IMR-90 (cell line): ENCODE measurements around the gene DYNLT2B.

ENCODE experiments used
- CTCF ChIP-seq: conservative IDR thresholded peaks from 2 replicates; pipeline ENCODE4 v1.5.1; 2012; ENCODE audit warnings: mild to moderate bottlenecking, low read depth, low read length, improper control_type of control experiment
- POLR2A ChIP-seq: IDR thresholded peaks from 2 replicates; pipeline ENCODE4 v1.6.1; 2012; ENCODE audit warnings: mild to moderate bottlenecking, low read depth, low read length
- RCOR1 ChIP-seq: IDR thresholded peaks from 2 replicates; pipeline ENCODE4 v1.6.1; 2012; ENCODE audit warnings: mild to moderate bottlenecking, low read length, improper control_type of control experiment; ENCODE audit not compliant: insufficient replicate concordance
- SMC3 ChIP-seq: fragments of 150-350 bp; IDR thresholded peaks from 2 replicates; pipeline ENCODE4 v1.6.1; 2016; ENCODE audit warnings: low read depth, mild to moderate bottlenecking, antibody characterized with exemption, low read length, moderate library complexity
- TF ChIP-seq, protein P1 (sequence below): fragments of 150-350 bp; IDR thresholded peaks from 2 replicates; pipeline ENCODE4 v1.6.1; 2017; ENCODE audit warnings: mild to moderate bottlenecking, antibody characterized with exemption, low read length, low read depth

GRCh38 chr3:196320137-196320536 is 2.1 kb upstream of the DYNLT2B start:
- TF ChIP-seq CTCF (no peak), RCOR1 (no peak), POLR2A (no peak), SMC3 (no peak)
- TF ChIP-seq, protein P1, sequence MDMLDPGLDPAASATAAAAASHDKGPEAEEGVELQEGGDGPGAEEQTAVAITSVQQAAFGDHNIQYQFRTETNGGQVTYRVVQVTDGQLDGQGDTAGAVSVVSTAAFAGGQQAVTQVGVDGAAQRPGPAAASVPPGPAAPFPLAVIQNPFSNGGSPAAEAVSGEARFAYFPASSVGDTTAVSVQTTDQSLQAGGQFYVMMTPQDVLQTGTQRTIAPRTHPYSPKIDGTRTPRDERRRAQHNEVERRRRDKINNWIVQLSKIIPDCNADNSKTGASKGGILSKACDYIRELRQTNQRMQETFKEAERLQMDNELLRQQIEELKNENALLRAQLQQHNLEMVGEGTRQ = no peak
